Neural cell (in vitro differentiated cells): Measurements from ENCODE around the gene FGGY. TPM values are rescaled to one million over a fixed set of nuclear protein-coding genes. Genes with fewer than 3 reads are reported as not detected.

Experiments used
- H2AFZ ChIP-seq: fragments of 200-600, 300-800 bp; sonication (generic), shearing (Covaris generic); 2 replicates; pipeline ENCODE4 v1.6.0; 2014; ENCODE audit warnings: low read depth, mild to moderate bottlenecking, antibody characterized with exemption, low read length, moderate library complexity
- H3F3A ChIP-seq: fragments of 200-600 bp; shearing (Covaris generic); 2 replicates; pipeline ENCODE4 v1.6.1; 2016; ENCODE audit warnings: mild to moderate bottlenecking, moderate library complexity, mixed read lengths, antibody characterized with exemption, low read length; ENCODE audit not compliant: insufficient read depth, poor library complexity, severe bottlenecking
- H3K27ac ChIP-seq: fragments of 200-600, 300-800 bp; sonication (generic), shearing (Covaris generic); 2 replicates; pipeline ENCODE4 v1.5.1; 2014; ENCODE audit warnings: mild to moderate bottlenecking, low read length, moderate library complexity
- H3K27me3 ChIP-seq: fragments of 300-800, 200-600 bp; sonication (generic), shearing (Covaris generic); 2 replicates; pipeline ENCODE4 v1.6.0; 2014; ENCODE audit warnings: mild to moderate bottlenecking, low read depth, low read length, moderate library complexity; ENCODE audit not compliant: insufficient read depth
- H3K36me3 ChIP-seq: fragments of 300-800, 200-600 bp; sonication (generic), shearing (Covaris generic); 2 replicates; pipeline ENCODE4 v1.5.1; 2014; ENCODE audit warnings: mild to moderate bottlenecking, antibody characterized with exemption, low read length, moderate library complexity; ENCODE audit not compliant: insufficient read depth
- H3K4me2 ChIP-seq: fragments of 300-800, 200-600 bp; sonication (generic), shearing (Covaris generic); 2 replicates; pipeline ENCODE4 v1.6.0; 2014; ENCODE audit warnings: mild to moderate bottlenecking, low read length
- H3K4me3 ChIP-seq: fragments of 300-800, 200-600 bp; sonication (generic), shearing (Covaris generic); 2 replicates; pipeline ENCODE4 v1.5.1; 2014; ENCODE audit warnings: mild to moderate bottlenecking, low read length, moderate library complexity
- H3K79me2 ChIP-seq: fragments of 200-600 bp; shearing (Covaris generic); replicated peaks from 2 replicates; pipeline ENCODE4 v1.6.0; 2014; ENCODE audit warnings: mild to moderate bottlenecking, low read length, moderate library complexity; ENCODE audit not compliant: insufficient read depth
- H3K9ac ChIP-seq: fragments of 300-800, 200-600 bp; sonication (generic), shearing (Covaris generic); 2 replicates; pipeline ENCODE4 v1.6.1; 2016; ENCODE audit warnings: mild to moderate bottlenecking, low read length, mixed read lengths
- H3K9me2 ChIP-seq: fragments of 200-600 bp; shearing (Covaris generic); 2 replicates; pipeline ENCODE4 v1.6.1; 2016; ENCODE audit warnings: mild to moderate bottlenecking, low read length, mixed read lengths; ENCODE audit not compliant: insufficient read depth
- H3K9me3 ChIP-seq: fragments of 200-600, 300-800 bp; sonication (generic), shearing (Covaris generic); 2 replicates; pipeline ENCODE4 v1.6.1; 2016; ENCODE audit warnings: mild to moderate bottlenecking, mixed run types, low read length, moderate library complexity, mixed read lengths
- H4K20me1 ChIP-seq: fragments of 200-600 bp; shearing (Covaris generic); 2 replicates; pipeline ENCODE4 v1.6.1; 2016; ENCODE audit warnings: mild to moderate bottlenecking, mixed run types; ENCODE audit not compliant: insufficient read depth
- CTCF ChIP-seq: fragments of 450-650 bp; IDR thresholded peaks from 2 replicates; pipeline ENCODE4 v1.5.1; 2014; ENCODE audit warnings: antibody characterized with exemption, mild to moderate bottlenecking, moderate library complexity; ENCODE audit not compliant: poor library complexity, severe bottlenecking
- EP300 ChIP-seq: fragments of 450-650 bp; conservative IDR thresholded peaks from 2 replicates; pipeline ENCODE4 v1.6.1; 2014; ENCODE audit warnings: antibody characterized with exemption, mild to moderate bottlenecking, moderate library complexity; ENCODE audit not compliant: poor library complexity, severe bottlenecking
- EZH2 ChIP-seq: fragments of 200-600, 300-800 bp; shearing (Covaris generic), sonication (generic); IDR thresholded peaks from 2 replicates; pipeline ENCODE4 v1.6.1; 2014; ENCODE audit warnings: antibody characterized with exemption, low read length, borderline replicate concordance, mild to moderate bottlenecking; ENCODE audit not compliant: insufficient read depth, poor library complexity, severe bottlenecking
- MXI1 ChIP-seq: fragments of 450-650 bp; conservative IDR thresholded peaks from 2 replicates; pipeline ENCODE4 v1.6.1; 2014; ENCODE audit warnings: antibody characterized with exemption, mild to moderate bottlenecking; ENCODE audit not compliant: poor library complexity, severe bottlenecking
- POLR2AphosphoS5 ChIP-seq: IDR thresholded peaks from 2 replicates; pipeline ENCODE4 v1.6.1; 2012
- RAD21 ChIP-seq: fragments of 450-650 bp; conservative IDR thresholded peaks from 2 replicates; pipeline ENCODE4 v1.6.1; 2014; ENCODE audit warnings: antibody characterized with exemption, mild to moderate bottlenecking, moderate library complexity
- SMC3 ChIP-seq: fragments of 450-650 bp; conservative IDR thresholded peaks from 2 replicates; pipeline ENCODE4 v1.6.1; 2014; ENCODE audit warnings: antibody characterized with exemption, mild to moderate bottlenecking, moderate library complexity; ENCODE audit not compliant: poor library complexity
- TAF1 ChIP-seq: IDR thresholded peaks from 2 replicates; pipeline ENCODE4 v1.6.1; 2012; ENCODE audit warnings: low read depth
- polyA plus RNA-seq: library from polyadenylated mRNA; depleted of rRNA; stranded (reverse); fragments of >200 nt; gene quantifications from 2 replicates; pipeline ENCODE4 v1.2.3, GENCODE V29; 2014
- TF ChIP-seq, protein P1 (sequence below): IDR thresholded peaks from 2 replicates; pipeline ENCODE4 v1.6.1; 2012; ENCODE audit warnings: borderline replicate concordance

Gene FGGY
- polyA plus RNA-seq, 1 donor from 2014 or later = 7.4 TPM

GRCh38 chr1:59432531-59433439 is 135.9 kb downstream of the FGGY start:
- H3K9me2 ChIP-seq = no peaks in the 10 kb centered on the region
- H2AFZ ChIP-seq = no peak overlapping the region
- no peaks in the 10 kb centered on the region for H3K79me2 ChIP-seq
- no peak overlapping the region for H3K4me3 ChIP-seq
- H3K27ac ChIP-seq = no peak overlapping the region
- no peaks in the 10 kb centered on the region for H3K27me3 ChIP-seq
- H3K9ac ChIP-seq = no peak overlapping the region
- TF ChIP-seq CTCF (no peak), SMC3 (no peak), EP300 (no peak), EZH2 (no peak), RAD21 (no peak), TAF1 (no peak), POLR2AphosphoS5 (no peak), MXI1 (no peak)
- TF ChIP-seq, protein P1, sequence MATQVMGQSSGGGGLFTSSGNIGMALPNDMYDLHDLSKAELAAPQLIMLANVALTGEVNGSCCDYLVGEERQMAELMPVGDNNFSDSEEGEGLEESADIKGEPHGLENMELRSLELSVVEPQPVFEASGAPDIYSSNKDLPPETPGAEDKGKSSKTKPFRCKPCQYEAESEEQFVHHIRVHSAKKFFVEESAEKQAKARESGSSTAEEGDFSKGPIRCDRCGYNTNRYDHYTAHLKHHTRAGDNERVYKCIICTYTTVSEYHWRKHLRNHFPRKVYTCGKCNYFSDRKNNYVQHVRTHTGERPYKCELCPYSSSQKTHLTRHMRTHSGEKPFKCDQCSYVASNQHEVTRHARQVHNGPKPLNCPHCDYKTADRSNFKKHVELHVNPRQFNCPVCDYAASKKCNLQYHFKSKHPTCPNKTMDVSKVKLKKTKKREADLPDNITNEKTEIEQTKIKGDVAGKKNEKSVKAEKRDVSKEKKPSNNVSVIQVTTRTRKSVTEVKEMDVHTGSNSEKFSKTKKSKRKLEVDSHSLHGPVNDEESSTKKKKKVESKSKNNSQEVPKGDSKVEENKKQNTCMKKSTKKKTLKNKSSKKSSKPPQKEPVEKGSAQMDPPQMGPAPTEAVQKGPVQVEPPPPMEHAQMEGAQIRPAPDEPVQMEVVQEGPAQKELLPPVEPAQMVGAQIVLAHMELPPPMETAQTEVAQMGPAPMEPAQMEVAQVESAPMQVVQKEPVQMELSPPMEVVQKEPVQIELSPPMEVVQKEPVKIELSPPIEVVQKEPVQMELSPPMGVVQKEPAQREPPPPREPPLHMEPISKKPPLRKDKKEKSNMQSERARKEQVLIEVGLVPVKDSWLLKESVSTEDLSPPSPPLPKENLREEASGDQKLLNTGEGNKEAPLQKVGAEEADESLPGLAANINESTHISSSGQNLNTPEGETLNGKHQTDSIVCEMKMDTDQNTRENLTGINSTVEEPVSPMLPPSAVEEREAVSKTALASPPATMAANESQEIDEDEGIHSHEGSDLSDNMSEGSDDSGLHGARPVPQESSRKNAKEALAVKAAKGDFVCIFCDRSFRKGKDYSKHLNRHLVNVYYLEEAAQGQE = no peak
- H3K36me3 ChIP-seq = no peaks in the 10 kb centered on the region
- no peaks in the 10 kb centered on the region for H4K20me1 ChIP-seq
- no peaks in the 10 kb centered on the region for H3F3A ChIP-seq
- no peak overlapping the region for H3K4me2 ChIP-seq
- H3K9me3 ChIP-seq = no peaks in the 10 kb centered on the region

- Histone ChIP-seq H3F3A (no peaks in the 10 kb centered on the region), H2AFZ (no peak overlapping the region), H3K9me2 (no peaks in the 10 kb centered on the region), H3K9me3 (no peaks in the 10 kb centered on the region), H4K20me1 (no peaks in the 10 kb centered on the region), H3K27me3 (no peaks in the 10 kb centered on the region), H3K9ac (no peak overlapping the region), H3K27ac (no peak overlapping the region), H3K36me3 (no peaks in the 10 kb centered on the region), H3K79me2 (no peaks in the 10 kb centered on the region), H3K4me2 (no peak overlapping the region), H3K4me3 (no peak overlapping the region)
- TF ChIP-seq, protein P1 = no peak
- TF ChIP-seq TAF1 (no peak), EP300 (no peak), CTCF (no peak), EZH2 (no peak), MXI1 (no peak), RAD21 (no peak), POLR2AphosphoS5 (no peak), SMC3 (no peak)
Observed at GRCh38 chr1:59433440-59433813, 136.5 kb downstream of the FGGY start.
